ENCODE results near the gene ANXA3. TPM values are rescaled to one million over a fixed set of nuclear protein-coding genes. Genes with fewer than 3 reads are reported as not detected.
"Not testable (repeated sequence)": the region's sequence is repeated elsewhere in the genome, so short reads cannot be mapped to it uniquely, and the experiment has no call there.

Gene ANXA3
- polyA plus RNA-seq, 12 donors: 6.7 to 70.7 (median 8.7) TPM; not detected in 1

GRCh38 chr4:78534286-78534955 is 17.1 kb upstream of the ANXA3 start:
- no peak for DNase-seq

GRCh38 chr4:78542373-78542772 is 9.2 kb upstream of the ANXA3 start:
- DNase-seq: no peak

GRCh38 chr4:78543424-78544125 is 8.0 kb upstream of the ANXA3 start:
- DNase-seq: no peak

- no peak for DNase-seq
Measured at GRCh38 chr4:78544678-78545077, 6.9 kb upstream of the ANXA3 start.

- DNase-seq: no peak
Measured at GRCh38 chr4:78545275-78546246, 6.0 kb upstream of the ANXA3 start.

GRCh38 chr4:78547899-78548298 is 3.7 kb upstream of the ANXA3 start:
- DNase-seq: not testable (repeated sequence)

GRCh38 chr4:78548889-78549288 is 2.7 kb upstream of the ANXA3 start:
- DNase-seq: not testable (repeated sequence)

- no peak for DNase-seq
Measured at GRCh38 chr4:78552389-78553042, 946 bp downstream of the ANXA3 start.

- DNase-seq: no peak
Measured at GRCh38 chr4:78553043-78553396, 1.4 kb downstream of the ANXA3 start.

- no peak for DNase-seq
Measured at GRCh38 chr4:78553529-78554060, 2.0 kb downstream of the ANXA3 start.

- no peak for DNase-seq
Measured at GRCh38 chr4:78556665-78557064, 5.1 kb downstream of the ANXA3 start.

- no peak for DNase-seq
Measured at GRCh38 chr4:78557841-78558240, 6.3 kb downstream of the ANXA3 start.

GRCh38 chr4:78558410-78558809 is 6.8 kb downstream of the ANXA3 start:
- no peak for DNase-seq

GRCh38 chr4:78560296-78560963 is 8.9 kb downstream of the ANXA3 start:
- DNase-seq: no peak

GRCh38 chr4:78561677-78562076 is 10.1 kb downstream of the ANXA3 start:
- DNase-seq: no peak

- DNase-seq: no peak
Measured at GRCh38 chr4:78562687-78563086, 11.1 kb downstream of the ANXA3 start.

- no peak for DNase-seq
Measured at GRCh38 chr4:78565971-78566372, 14.4 kb downstream of the ANXA3 start.

GRCh38 chr4:78566834-78567499 is 15.4 kb downstream of the ANXA3 start:
- DNase-seq: no peak

GRCh38 chr4:78567500-78568060 is 16.0 kb downstream of the ANXA3 start:
- no peak for DNase-seq

All from muscle of arm (tissue), 12 donors.